ENCODE data around the gene UBE2Q1. TPM values are rescaled to one million over a fixed set of nuclear protein-coding genes. Genes with fewer than 3 reads are reported as not detected.

Gene UBE2Q1
- total RNA-seq, 1 donor: 17.0 TPM

- no peak for DNase-seq (ENCODE audit: low read depth in 2 of 3, low spot score in 2 of 3)
Observed at GRCh38 chr1:154519591-154519991, 38.9 kb downstream of the UBE2Q1 start.

DNA sequence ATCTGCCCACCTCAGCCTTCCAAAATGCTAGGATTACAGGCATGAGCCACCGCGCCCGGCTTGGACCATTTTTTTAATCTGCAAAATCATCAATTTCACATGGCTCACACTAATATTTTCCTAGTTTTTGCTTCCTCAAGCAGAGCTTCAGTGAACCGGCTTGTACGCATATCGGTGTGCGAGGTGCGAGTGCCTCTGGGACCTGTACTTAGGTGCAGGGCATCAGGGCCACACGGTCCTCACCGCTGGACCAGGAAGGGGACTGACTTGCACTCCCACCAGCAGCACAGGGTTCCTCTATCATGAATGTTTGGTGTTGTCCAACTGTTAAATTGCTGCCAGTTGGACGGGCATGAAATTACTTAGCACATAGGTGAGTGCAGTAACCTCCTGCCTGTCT, 40.8 kb downstream of the UBE2Q1 start:
- no peak for DNase-seq (ENCODE audit: low read depth in 2 of 3, low spot score in 2 of 3)

- DNase-seq (ENCODE audit: low read depth in 2 of 3, low spot score in 2 of 3): no peak
Observed at GRCh38 chr1:154514066-154514553, 44.4 kb downstream of the UBE2Q1 start.

GRCh38 chr1:154512760-154513159, 45.7 kb downstream of the UBE2Q1 start:
- DNase-seq (ENCODE audit: low read depth in 2 of 3, low spot score in 2 of 3): no peak

GRCh38 chr1:154503898-154504297, 54.6 kb downstream of the UBE2Q1 start:
- no peak for DNase-seq (ENCODE audit: low read depth in 2 of 3, low spot score in 2 of 3)

DNA sequence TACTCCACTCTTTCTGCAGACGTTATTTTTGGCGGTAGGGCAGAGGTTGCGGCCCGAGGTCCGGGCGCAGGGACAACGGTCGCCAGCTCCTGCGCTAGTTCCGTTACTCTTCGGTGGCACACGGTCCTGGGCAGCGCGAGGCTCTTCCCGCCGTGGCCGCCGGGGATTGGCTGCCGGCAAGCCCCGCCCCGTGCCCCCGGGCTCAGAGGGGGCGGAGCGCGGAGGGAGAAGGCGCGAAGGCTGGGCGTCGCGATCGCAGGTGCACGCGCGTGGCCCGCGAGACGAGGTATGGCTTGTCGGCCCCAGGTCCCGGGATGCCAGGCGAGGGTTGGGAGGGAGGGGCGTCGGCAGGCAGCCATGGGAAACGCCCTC, 55.7 kb downstream of the UBE2Q1 start:
- DNase-seq (ENCODE audit: low read depth in 2 of 3, low spot score in 2 of 3): peak in 1 of 3 donors; percentile 26

GRCh38 chr1:154502066-154502743, 56.3 kb downstream of the UBE2Q1 start, which contains the start of the genes SHE and TDRD10:
TSS of gene SHE (minus strand) at chr1:154502412. CDS start at chr1:154502026, 386 bp downstream.
TSS of gene TDRD10 (plus strand) at chr1:154502219. CDS start at chr1:154506904, 4,685 bp downstream.
- peak in 1 of 3 donors; percentile 39 for DNase-seq (ENCODE audit: low read depth in 2 of 3, low spot score in 2 of 3)

DNA sequence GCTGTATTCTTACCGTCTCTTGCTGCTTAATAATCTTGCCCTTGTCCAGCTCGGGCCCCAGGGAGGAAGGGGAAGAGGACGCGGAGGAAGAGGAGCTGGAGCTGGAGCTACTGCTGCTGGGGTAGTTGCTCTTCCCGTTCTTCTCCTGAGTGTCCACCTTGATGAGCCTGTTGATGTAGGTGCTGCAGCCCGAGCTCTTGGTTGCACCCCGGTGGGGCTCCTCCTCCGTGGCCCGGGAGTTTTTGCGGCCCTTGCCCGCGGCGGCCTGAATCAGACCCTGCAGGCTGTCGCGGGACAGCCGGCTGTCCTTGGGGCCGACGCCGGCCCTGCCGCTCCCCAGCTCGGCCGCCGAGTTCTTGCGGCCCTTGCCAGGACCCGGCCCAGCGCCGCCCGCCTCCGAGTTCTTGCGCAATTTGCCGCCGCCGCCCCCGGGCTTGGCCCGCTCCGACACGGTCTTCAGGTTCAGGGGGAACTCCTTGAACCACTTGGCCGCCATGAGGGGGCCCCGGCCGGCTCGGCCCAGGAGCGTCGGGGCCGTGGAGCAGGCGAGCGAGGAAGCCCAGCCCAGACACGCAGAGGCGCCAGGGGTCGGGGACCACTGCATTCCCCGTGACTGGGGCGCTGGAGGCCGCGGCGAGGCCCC, 56.9 kb downstream of the UBE2Q1 start:
- no peak for DNase-seq (ENCODE audit: low read depth in 2 of 3, low spot score in 2 of 3)

GRCh38 chr1:154500533-154500932, 57.9 kb downstream of the UBE2Q1 start:
- DNase-seq (ENCODE audit: low read depth in 2 of 3, low spot score in 2 of 3): no peak

DNA sequence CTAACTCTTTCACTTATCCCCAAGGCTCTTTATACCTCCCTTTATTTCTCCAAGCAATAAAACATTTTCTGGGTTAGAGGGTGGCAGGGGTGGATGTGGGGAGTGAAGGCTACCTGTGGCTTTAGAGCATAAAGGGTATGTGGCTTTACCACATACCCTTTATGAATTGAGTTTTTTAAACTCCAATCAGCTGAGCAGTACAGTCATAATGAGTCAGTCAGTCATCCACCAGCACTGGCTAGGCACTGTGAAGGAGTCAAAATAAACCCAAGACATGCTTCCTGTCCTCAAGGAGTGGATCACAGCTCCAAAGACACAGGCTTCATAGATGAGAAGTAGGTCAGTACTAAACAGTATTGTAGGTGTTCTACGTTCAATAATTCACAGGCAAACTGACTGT, 59.0 kb downstream of the UBE2Q1 start:
- no peak for DNase-seq (ENCODE audit: low read depth in 2 of 3, low spot score in 2 of 3)

Other genes with a start within 250 kb of the UBE2Q1 start
- gene AQP10, start 237.6 kb downstream of the UBE2Q1 start, total RNA-seq: 0.54 TPM
- 154 TPM for gene ATP8B2, start 233.1 kb downstream of the UBE2Q1 start, total RNA-seq
- 110 TPM for gene IL6R, start 153.3 kb downstream of the UBE2Q1 start, total RNA-seq
- 0.27 TPM for gene TDRD10, start 56.4 kb downstream of the UBE2Q1 start, total RNA-seq
- gene SHE, start 56.2 kb downstream of the UBE2Q1 start, total RNA-seq: 0.27 TPM
- not detected for gene CHRNB2, start 9.1 kb upstream of the UBE2Q1 start, total RNA-seq
- 118 TPM for gene ADAR, start 49.5 kb upstream of the UBE2Q1 start, total RNA-seq